NCI-H226 (cell line): ENCODE results near the gene RIMKLB.
"Not testable (repeated sequence)": the region's sequence is repeated elsewhere in the genome, so short reads cannot be mapped to it uniquely, and the experiment has no call there.

Experiments
- DNase-seq: peaks from one replicate; pipeline ENCODE4 v3.0.0-alpha.2; 2015

The RIMKLB gene

GRCh38 chr12:8779862-8780261 lies 82.1 kb downstream of the RIMKLB start:
- no peak for DNase-seq

GRCh38 chr12:8780389-8780788 lies 82.6 kb downstream of the RIMKLB start:
- peak; percentile 14 for DNase-seq

GRCh38 chr12:8781381-8782127 lies 83.8 kb downstream of the RIMKLB start:
- no peak for DNase-seq

- no peak for DNase-seq
Observed at GRCh38 chr12:8784290-8784888, 86.6 kb downstream of the RIMKLB start.

- no peak for DNase-seq
Observed at GRCh38 chr12:8785499-8785898, 87.7 kb downstream of the RIMKLB start.

- DNase-seq: not testable (repeated sequence)
Observed at GRCh38 chr12:8787206-8787605, 89.4 kb downstream of the RIMKLB start.

GRCh38 chr12:8788706-8789105 lies 90.9 kb downstream of the RIMKLB start:
- DNase-seq: not testable (repeated sequence)

- DNase-seq: not testable (repeated sequence)
Observed at GRCh38 chr12:8789341-8790013, 91.7 kb downstream of the RIMKLB start.

GRCh38 chr12:8793226-8793625 lies 95.4 kb downstream of the RIMKLB start:
- not testable (repeated sequence) for DNase-seq

- not testable (repeated sequence) for DNase-seq
Observed at GRCh38 chr12:8794611-8795010, 96.8 kb downstream of the RIMKLB start.

- DNase-seq: no peak
Observed at GRCh38 chr12:8796831-8797626, 99.2 kb downstream of the RIMKLB start.

- DNase-seq: not testable (repeated sequence)
Observed at GRCh38 chr12:8801213-8801612, 103.4 kb downstream of the RIMKLB start.

- not testable (repeated sequence) for DNase-seq
Observed at GRCh38 chr12:8804833-8805232, 107.0 kb downstream of the RIMKLB start.

GRCh38 chr12:8805487-8805886 lies 107.7 kb downstream of the RIMKLB start:
- DNase-seq: not testable (repeated sequence)

GRCh38 chr12:8807084-8807483 lies 109.3 kb downstream of the RIMKLB start:
- DNase-seq: peak; percentile 16

- not testable (repeated sequence) for DNase-seq
Observed at GRCh38 chr12:8810112-8810511, 112.3 kb downstream of the RIMKLB start.

- DNase-seq: no peak
Observed at GRCh38 chr12:8813572-8814357, 116.0 kb downstream of the RIMKLB start.

GRCh38 chr12:8816448-8817050 lies 118.8 kb downstream of the RIMKLB start:
- no peak for DNase-seq

- DNase-seq: no peak
Observed at GRCh38 chr12:8817856-8818255, 120.1 kb downstream of the RIMKLB start.

GRCh38 chr12:8818526-8818925 lies 120.7 kb downstream of the RIMKLB start:
- no peak for DNase-seq

GRCh38 chr12:8819666-8819980 lies 121.8 kb downstream of the RIMKLB start:
- no peak for DNase-seq
